ACHN (cell line): ENCODE results near the gene ECM2.
"Not testable (repeated sequence)": the region's sequence is repeated elsewhere in the genome, so short reads cannot be mapped to it uniquely, and the experiment has no call there.

Experiments used
- DNase-seq: peaks from one replicate; pipeline ENCODE4 v3.0.0-alpha.2; 2015
- in situ Hi-C: cut with HindIII; loops from 2 replicates; pipeline ENCODE4 v1.10.0; 2017; ENCODE audit warnings: low sequenced_read_pairs, low pct_ligation_motif_present, low pct_unique_long_range_greater_than_20kb

The ECM2 gene

DNA sequence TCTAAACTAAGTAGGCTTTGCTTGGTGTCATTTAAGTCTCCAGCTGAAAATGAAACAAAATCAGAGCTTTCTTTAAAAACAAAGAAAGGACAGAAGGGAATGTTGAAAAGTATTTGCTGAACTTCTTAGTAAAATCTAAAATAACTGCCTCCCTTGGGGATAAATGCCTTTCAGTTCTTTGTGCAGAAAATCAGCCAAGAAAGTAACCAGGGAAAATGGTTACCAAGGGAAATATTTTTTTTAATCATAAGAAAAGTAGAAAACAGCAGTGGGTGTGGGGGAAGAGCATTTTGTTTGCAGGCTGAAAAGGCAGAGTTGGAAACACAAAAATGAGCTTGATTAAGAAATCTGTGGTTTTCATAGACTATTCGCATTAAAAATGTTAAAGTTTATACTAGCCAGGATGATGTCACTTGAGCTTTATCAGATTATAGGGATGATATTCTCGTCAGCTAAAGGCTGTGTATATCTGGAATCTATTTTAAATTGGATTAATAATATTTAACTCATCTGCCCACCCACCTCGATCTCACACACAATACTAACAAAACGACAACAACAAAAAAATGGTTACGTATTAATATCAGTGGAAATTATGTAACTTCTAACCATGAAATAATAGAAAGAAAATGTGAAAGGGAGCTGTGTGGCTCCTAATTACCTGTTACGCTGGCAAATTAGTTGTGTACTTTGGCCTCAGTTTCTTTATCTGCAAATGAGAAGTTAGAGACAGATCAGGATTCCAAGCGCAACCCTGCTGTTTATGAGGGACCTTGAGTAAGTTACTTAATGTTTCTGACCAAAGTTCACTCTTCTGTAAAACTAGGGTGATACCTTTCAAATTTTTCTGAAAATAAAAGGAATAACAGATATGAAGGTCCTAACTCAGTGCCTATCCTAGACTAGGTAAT lies at the start of gene ECM2:
TSS of gene ECM2 (minus strand) at position 51 of the 911 bp plus-strand sequence. CDS start 13,124 bp downstream, outside the sequence.
- in situ Hi-C loops: no loop called here
- DNase-seq: no peak

DNA sequence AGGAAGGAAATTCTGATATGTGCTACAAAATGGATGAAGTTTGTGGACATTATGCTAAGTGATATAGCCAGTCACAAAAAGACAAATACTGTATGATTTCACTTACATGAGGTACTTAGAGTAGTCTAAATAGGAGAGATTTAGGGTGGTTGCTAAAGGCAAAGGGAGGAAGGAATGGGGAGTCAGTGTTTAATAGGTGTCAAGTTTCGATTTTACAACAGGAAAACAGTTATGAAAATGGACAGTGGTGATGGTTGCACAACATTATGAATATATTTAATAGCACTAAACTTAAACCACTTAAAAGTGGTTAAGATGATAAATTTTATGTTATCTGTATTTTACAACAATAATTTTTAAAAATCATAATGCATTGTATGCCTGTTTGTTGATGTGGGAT lies 40.4 kb upstream of the ECM2 start:
- DNase-seq: no peak
- in situ Hi-C loops: no loop called here

DNA sequence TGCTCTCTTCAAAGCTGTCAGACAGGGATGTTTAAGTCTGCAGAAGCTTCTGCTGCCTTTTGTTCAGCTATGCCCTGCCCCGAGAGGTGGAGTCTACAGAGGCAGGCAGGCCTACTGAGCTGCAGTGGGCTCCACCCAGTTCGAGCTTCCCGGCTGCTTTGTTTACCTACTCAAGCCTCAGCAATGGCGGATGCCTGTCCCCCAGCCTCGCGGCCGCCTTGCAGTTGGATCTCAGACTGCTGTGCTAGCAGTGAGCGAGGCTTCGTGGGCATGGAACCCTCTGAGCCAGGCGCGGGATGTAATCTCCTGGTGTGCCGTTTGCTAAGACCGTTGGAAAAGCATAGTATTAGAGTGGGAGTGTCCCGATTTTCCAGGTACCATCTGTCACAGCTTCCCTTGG lies 37.8 kb upstream of the ECM2 start:
- in situ Hi-C loops, DNase-seq: not testable (repeated sequence)

- in situ Hi-C loops: not testable (repeated sequence)
Measured at GRCh38 chr9:92571871-92572270, 36.1 kb upstream of the ECM2 start.

DNA sequence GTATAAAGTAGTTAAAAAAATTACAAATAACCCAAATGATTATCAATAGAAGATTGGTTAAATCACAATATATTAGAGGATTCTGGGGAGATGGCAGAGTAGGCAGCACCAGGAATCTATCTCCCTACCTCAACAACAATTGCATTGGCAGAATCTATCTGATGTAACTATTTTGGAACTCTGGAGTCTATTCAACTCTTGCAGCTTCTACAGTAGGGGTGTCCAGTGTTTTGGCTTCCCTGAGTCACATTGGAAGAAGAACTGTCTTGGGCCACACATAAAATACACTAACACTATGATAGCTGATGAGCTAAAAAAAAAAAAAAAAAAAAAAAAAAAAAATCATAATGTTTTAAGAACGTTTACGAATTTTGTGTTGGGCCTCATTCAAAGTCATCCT lies 29.2 kb upstream of the ECM2 start:
- DNase-seq: no peak
- in situ Hi-C loops: no loop called here

More at GRCh38 chr9:92571871-92572270, 36.1 kb upstream of the ECM2 start:
- not testable (repeated sequence) for DNase-seq

DNA sequence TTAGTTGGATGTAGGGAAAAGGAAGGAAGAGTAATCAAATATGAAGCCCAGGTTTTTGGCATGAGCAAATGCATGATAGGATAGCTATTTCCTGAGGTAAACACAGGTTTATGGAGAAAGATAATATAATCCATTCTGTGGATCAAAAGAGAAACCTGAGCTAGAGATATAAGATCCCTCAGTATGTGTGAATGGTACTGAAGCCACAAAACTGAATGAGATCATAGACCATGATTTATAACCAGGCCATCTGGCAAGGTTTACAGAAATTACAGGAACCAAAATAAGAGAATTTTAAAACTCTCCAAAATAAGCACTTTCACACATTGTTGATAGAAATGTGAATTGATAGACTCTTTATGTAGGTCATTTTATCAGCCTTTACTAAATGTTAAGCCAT lies 28.7 kb upstream of the ECM2 start:
- no peak for DNase-seq
- in situ Hi-C loops: no loop called here

DNA sequence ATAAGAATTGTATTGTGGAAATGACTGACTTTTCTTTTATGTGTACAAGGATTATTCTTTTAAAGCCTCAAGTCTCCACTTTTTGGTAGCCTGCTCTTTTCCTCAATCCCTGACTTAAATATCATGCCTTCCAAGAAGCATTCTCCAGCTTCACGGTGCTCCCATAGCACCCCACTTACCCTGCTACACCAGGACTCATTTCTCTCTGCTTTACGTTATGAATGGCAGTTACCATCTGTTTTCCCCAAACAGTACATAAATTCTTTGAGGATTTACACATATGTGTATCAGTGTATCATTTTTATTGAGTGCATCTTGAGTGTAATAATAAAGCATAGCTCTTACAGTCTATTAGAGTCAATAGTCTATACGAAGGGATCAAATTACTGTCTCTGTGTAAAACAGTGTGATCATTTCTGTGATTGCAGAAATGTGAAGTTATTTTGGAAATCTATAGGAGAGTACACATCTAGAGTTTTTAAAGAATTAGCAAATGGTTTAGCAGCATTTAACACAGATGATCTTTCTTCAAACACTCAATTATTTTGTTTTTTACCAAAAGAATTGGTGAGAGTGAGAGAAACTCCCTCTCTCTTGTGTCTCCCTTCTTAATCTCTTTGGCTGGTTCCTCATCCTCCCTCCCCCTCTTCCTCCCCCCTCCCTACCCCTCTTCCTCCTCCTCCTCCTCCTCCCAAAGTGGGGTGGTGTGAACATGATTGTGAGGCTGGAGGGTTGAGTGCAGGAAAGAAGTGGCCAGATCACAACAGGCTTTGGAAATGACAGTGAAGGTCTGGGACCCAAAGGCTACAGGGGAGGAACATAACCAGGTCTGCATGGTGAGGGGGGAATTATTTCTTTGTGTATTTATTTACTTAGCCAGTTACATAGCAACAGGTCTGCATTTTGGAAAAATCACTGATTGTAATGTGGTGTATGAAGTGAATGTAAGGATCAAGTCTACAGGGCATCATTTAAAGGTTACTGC lies 27.6 kb upstream of the ECM2 start:
- in situ Hi-C loops: no loop called here
- DNase-seq: no peak

GRCh38 chr9:92562461-92562967 lies 26.7 kb upstream of the ECM2 start:
- in situ Hi-C loops: no loop called here
- DNase-seq: no peak

DNA sequence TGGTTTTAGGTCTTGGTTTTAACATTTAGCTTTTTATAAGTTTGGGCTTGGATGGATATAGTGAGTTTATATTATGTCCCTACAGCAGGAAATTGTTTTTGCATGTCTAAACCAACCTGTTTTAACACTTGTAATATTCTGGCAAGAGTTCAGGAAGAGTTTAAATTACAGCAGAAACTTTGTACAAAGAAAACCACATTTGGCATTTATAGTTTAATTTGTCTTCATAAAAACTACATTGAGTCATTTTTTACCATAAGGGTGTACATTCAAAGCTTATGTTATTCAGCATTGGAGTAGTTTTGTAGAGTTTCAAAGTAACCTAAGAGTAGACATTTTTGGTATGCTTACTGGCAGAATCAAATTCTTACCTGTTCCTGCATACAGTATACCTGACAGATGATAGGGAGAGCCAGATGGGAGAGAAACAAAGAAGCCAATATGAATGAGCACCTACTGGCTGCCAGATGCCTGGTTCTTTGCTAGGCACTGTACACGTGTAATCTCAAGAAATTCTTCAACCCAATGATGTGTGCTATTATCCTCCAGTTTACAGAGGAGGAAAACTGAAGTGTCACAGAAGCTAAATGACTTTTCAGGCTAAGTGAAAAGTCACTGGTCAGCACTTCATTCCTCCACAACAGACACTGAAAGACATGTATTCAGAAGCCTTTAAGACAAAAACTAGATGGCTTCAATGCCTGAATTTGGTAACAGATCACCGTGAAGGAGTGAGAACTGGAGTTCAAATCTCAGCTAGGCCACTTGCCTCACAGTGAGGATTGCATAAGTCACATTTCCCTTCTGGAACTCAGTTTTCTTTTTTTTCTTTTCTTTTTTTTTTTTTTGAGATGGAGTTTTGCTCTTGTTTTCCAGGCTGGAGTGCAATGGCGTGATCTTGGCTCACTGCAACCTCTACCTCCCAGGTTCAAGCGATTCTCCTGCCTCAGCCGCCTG lies 25.9 kb upstream of the ECM2 start:
- DNase-seq: no peak
- in situ Hi-C loops: no loop called here

DNA sequence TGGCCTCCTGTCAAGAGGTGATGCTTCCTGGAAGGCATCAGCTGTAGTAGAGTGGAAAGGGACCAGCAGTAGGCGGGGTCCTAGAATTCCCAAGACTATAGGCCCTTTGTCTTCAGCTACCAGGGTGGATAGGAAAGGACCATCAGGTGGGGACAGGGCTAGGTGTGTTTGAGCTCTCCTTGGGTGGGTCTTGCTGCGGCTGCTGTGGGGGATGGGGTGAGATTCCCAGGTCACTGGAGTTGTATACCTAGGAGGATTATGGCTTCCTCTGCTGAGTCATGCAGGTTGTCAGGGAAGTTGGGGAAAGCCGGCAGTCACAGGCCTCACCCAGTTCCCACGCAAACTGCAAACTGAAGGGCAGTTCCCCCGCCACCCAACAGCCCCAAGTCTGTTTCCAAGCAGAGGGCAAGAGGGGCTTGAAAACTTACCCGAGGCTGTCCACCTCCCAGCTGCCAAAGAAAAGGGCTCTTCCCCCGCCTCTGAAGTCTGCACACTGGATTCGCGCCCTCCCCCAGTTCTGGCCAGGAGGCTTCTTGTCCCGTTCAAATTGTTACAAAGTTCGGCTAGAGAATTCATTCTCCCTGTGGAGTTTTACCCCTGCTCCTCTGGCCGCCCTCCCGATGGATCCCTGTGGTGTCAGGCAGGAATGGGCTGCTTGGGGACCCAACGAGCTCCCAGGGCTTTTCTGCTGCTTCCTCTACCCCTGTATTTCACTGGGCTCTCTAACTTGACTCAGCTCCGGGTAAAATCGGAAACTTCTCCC lies 23.0 kb upstream of the ECM2 start:
- in situ Hi-C loops: no loop called here
- DNase-seq: no peak

GRCh38 chr9:92550765-92551164 lies 15.0 kb upstream of the ECM2 start:
- in situ Hi-C loops: no loop called here
- no peak for DNase-seq

DNA sequence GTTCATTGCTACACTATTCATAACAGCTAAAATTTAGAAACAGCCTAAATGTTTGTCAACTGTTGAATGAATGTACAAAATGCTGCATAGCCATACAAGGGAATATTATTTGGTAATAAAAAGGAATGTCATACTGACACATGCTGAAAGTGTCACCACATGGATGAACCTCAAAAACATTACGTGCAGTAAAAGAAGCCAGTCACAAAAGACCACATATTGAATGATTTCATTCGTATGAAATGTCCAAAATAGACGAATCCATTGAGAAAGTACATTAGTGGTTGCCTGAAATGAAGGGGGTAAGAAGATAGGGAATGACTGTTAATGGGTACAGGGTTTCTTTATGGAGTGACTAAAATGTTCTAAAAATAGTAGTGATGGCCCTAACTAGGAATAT lies 11.6 kb upstream of the ECM2 start:
- no peak for DNase-seq
- in situ Hi-C loops: no loop called here

- in situ Hi-C loops: no loop called here
- DNase-seq: no peak
Measured at GRCh38 chr9:92545002-92545510, 9.3 kb upstream of the ECM2 start.

DNA sequence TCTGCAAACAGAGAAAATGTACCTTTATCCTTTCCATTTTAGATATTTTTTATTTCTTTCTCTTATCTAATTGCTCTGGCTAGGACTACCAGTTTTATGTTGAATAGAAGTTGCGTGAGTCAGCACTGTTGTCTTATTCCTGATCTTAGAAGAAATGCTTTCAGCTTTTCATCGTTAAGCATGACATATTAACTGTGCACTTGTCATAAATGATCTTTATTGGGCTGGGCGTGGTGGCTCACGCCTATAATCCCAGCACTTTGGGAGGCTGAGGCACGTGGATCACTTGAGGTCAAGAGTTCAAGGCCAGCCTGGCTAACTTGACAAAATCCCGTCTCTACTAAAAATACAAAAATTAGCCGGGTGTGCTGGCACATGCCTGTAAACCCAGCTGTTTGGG lies 8.2 kb upstream of the ECM2 start:
- in situ Hi-C loops: no loop called here
- no peak for DNase-seq

DNA sequence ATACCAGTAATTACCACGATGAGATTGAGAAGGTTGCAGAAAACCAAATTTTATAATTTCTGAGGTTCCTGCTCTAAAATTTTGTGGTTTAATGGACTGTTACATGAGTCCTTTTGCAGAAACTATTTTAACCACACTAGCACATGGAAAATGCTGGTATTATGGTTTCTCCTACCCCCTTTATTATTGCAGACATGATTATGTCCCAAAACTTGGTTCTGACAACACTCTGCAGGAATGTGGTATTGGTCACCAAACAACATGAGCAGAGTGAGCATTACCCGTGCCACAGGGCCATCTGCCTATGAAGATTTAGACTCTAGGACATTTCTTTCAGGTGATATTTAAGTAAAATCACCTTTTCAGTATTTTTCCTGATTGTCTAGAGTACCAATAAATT lies 2.8 kb upstream of the ECM2 start:
- DNase-seq: no peak
- in situ Hi-C loops: no loop called here

GRCh38 chr9:92534674-92535073 lies 1.1 kb downstream of the ECM2 start:
- in situ Hi-C loops: no loop called here
- no peak for DNase-seq

DNA sequence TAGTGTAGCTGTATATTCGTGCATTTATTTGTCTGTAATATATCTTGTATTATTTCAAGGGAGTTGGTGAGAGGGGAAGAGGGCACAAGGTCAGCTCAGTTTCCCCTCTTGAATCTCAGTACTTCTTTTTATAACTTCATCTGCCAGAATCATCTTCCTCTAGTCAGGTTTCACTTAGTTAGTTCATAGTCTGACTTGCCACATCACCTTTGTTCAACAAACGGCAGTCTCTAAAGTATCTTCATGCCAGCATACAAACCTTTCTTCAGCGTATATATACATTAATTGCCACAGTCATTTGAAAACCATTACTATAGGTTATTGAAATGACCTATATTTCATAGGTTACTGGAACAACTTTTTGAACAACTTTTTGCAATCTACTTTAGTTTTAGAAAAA lies 1.6 kb downstream of the ECM2 start:
- DNase-seq: no peak
- in situ Hi-C loops: no loop called here
